Immature natural killer cell (primary cell): ENCODE results near the gene CHI3L1. TPM values are rescaled to one million over a fixed set of nuclear protein-coding genes. Genes with fewer than 3 reads are reported as not detected.

Source experiments
- DNase-seq, 3 donors: peaks; one replicate each; pipeline ENCODE4 v3.0.0; 2022; ENCODE audit warnings: mixed read lengths in 1 of 3
- H3K27ac Mint-ChIP-seq, 6 donors: one replicate each; pipeline ENCODE4 v1.8.0; 2020; ENCODE audit warnings: mixed read lengths in 6 of 6, mild to moderate bottlenecking in 5 of 6, inconsistent platforms in 4 of 6, moderate library complexity in 3 of 6
- H3K27me3 Mint-ChIP-seq, 3 donors: one replicate each; pipeline ENCODE4 v1.8.0; 2020 to 2021; ENCODE audit warnings: low read depth in 3 of 3, mild to moderate bottlenecking in 3 of 3, mixed read lengths in 3 of 3, moderate library complexity in 3 of 3, inconsistent platforms in 1 of 3
- H3K36me3 Mint-ChIP-seq, 3 donors: one replicate each; pipeline ENCODE4 v1.8.0; 2020; ENCODE audit warnings: mixed read lengths in 3 of 3, inconsistent platforms in 2 of 3, mild to moderate bottlenecking in 2 of 3
- H3K4me1 Mint-ChIP-seq, 2 donors: one replicate each; pipeline ENCODE4 v1.8.0; 2020; ENCODE audit warnings: inconsistent platforms in 2 of 2, mild to moderate bottlenecking in 2 of 2, mixed read lengths in 2 of 2, moderate library complexity in 1 of 2
- H3K4me3 Mint-ChIP-seq, 5 donors: one replicate each; pipeline ENCODE4 v1.8.0; 2020; ENCODE audit warnings: mild to moderate bottlenecking in 5 of 5, mixed read lengths in 5 of 5, inconsistent platforms in 3 of 5, moderate library complexity in 3 of 5
- H3K9me3 Mint-ChIP-seq, 6 donors: one replicate each; pipeline ENCODE4 v1.8.0; 2020; ENCODE audit warnings: mild to moderate bottlenecking in 6 of 6, mixed read lengths in 6 of 6, inconsistent platforms in 4 of 6, moderate library complexity in 3 of 6
- polyA plus RNA-seq, 3 donors: library from polyadenylated mRNA; unstranded; fragments of 300-500 nt; fragmentation: Illumina TruSeq; gene quantifications; one replicate each; pipeline ENCODE4 v1.2.3, GENCODE V29; 2021

CHI3L1 gene
- polyA plus RNA-seq, 3 donors from 2014 or later, result not detected

DNA sequence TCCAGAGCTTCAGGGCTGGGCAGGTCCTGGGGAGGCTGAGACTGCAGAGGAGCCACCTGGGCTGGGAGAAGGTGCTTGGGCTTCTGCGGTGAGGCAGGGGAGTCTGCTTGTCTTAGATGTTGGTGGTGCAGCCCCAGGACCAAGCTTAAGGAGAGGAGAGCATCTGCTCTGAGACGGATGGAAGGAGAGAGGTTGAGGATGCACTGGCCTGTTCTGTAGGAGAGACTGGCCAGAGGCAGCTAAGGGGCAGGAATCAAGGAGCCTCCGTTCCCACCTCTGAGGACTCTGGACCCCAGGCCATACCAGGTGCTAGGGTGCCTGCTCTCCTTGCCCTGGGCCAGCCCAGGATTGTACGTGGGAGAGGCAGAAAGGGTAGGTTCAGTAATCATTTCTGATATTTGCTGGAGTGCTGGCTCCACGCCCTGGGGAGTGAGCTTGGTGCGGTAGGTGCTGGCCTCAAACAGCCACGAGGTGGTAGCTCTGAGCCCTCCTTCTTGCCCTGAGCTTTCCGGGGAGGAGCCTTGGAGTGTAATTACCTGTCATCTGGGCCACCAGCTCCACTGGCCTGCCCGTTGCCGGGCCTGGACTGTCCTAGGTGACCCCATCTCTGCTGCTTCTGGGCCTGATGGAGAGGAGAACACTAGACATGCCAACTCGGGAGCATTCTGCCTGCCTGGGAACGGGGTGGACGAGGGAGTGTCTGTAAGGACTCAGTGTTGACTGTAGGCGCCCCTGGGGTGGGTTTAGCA is 20.1 kb downstream of the CHI3L1 start:
- H3K27me3 Mint-ChIP-seq, result peaks cover 2 to 3% (median 3%) of the 10 kb centered on the region in 3 donors
- no peak overlapping the region for H3K27ac Mint-ChIP-seq
- no peak for DNase-seq
- H3K4me3 Mint-ChIP-seq, result no peak overlapping the region
- no peaks in the 10 kb centered on the region for H3K36me3 Mint-ChIP-seq
- H3K9me3 Mint-ChIP-seq, result no peaks in the 10 kb centered on the region
- H3K4me1 Mint-ChIP-seq, result no peaks in the 10 kb centered on the region

DNA sequence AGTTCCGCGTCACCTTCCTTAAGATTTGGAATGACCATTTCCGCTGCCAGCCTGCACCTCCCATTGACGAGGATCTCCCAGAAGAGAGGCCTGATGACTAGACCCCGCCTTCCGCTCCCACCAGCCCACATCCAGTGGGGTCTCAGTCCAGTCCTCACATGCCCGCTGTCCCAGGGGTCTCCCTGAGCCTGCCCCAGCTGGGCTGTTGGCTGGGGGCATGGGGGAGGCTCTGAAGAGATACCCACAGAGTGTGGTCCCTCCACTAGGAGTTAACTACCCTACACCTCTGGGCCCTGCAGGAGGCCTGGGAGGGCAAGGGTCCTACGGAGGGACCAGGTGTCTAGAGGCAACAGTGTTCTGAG is 20.7 kb downstream of the CHI3L1 start:
- Mint-ChIP-seq H3K27ac (no peak overlapping the region), H3K4me3 (no peak overlapping the region), H3K9me3 (no peaks in the 10 kb centered on the region), H3K36me3 (no peaks in the 10 kb centered on the region), H3K27me3 (peaks cover 2 to 6% (median 3%) of the 10 kb centered on the region in 3 donors), H3K4me1 (no peaks in the 10 kb centered on the region)
- no peak for DNase-seq

DNA sequence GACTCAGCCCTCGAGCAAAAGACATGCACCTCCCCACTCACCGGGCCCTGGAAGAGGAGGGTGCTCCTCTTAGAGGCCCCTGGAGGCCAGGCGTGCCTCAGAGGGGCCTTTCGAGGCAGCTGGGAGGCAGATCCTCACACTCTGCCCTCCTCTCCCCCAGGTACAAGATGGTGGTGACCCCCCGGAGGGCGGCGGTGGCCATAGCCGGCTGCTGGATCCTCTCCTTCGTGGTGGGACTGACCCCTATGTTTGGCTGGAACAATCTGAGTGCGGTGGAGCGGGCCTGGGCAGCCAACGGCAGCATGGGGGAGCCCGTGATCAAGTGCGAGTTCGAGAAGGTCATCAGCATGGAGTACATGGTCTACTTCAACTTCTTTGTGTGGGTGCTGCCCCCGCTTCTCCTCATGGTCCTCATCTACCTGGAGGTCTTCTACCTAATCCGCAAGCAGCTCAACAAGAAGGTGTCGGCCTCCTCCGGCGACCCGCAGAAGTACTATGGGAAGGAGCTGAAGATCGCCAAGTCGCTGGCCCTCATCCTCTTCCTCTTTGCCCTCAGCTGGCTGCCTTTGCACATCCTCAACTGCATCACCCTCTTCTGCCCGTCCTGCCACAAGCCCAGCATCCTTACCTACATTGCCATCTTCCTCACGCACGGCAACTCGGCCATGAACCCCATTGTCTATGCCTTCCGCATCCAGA is 21.3 kb downstream of the CHI3L1 start:
- no peak overlapping the region for H3K4me3 Mint-ChIP-seq

DNA sequence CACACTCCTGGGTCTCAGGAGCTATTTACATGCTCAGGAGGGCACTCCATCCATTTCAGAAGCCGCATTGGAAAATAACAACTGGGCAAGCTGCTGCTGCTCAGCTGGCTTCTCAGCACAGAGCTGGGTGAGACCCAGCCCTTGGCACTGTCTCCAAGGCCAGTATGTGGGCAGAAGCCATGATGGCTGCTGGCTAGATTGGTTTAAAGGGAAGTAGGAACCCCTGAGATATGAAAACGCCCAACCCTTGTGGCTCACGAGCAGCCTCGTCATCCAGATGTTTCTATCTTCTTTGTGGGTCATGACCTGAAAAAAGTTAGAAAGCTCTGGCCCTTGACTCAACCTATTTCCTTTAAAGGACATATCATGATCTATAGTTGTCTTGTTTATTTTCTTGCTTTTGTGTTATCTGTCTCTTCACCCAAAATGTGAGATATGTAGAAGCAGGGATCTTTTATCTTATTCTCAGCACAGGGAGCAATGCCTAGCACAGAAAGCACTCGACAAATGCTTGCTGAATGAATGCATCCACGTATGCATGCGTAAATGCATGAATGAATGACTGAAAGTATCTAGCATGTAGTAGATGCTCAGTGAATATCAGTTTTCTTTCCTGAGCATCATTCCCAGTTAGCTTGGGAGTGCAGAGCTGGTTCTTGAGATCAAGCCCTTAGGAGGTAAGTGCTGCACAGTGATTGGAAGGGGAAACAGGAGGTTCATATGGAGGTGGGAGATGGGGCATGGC is 22.4 kb downstream of the CHI3L1 start:
- no peaks in the 10 kb centered on the region for H3K36me3 Mint-ChIP-seq
- H3K4me3 Mint-ChIP-seq, result no peak overlapping the region
- DNase-seq, result no peak
- no peaks in the 10 kb centered on the region for H3K9me3 Mint-ChIP-seq
- no peaks in the 10 kb centered on the region for H3K4me1 Mint-ChIP-seq
- no peak overlapping the region for H3K27ac Mint-ChIP-seq
- peaks cover 2 to 6% (median 2%) of the 10 kb centered on the region in 3 donors for H3K27me3 Mint-ChIP-seq

More for the DNA sequence above, 21.3 kb downstream of the CHI3L1 start:
- Mint-ChIP-seq H3K4me1 (no peaks in the 10 kb centered on the region), H3K27ac (no peak overlapping the region), H3K36me3 (no peaks in the 10 kb centered on the region), H3K27me3 (peaks cover 2 to 6% (median 2%) of the 10 kb centered on the region in 3 donors), H3K9me3 (no peaks in the 10 kb centered on the region)
- no peak for DNase-seq

DNA sequence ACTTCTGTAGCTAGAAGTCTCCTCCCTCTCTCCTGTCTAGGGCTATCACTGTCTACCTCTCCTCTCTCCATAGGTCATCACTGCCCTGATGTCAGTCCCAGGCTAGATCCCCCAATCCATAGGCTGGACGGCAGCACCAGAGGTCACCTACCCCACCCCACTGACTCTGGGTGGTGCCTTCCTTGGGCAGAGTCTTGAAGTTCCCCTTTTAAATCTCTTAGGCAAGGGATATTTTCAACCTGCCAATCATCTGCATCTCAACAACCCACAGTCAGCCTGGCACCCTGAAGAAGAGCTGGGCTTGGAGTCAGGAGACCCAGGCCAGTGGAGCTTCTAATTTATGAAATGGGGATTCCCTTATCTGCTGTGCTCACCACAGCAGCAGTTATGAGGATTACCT is 24.1 kb downstream of the CHI3L1 start:
- H3K27ac Mint-ChIP-seq, result no peak overlapping the region
- no peaks in the 10 kb centered on the region for H3K9me3 Mint-ChIP-seq
- no peaks in the 10 kb centered on the region for H3K36me3 Mint-ChIP-seq
- peaks cover 2 to 9% (median 2%) of the 10 kb centered on the region in 3 donors for H3K27me3 Mint-ChIP-seq
- no peaks in the 10 kb centered on the region for H3K4me1 Mint-ChIP-seq
- no peak overlapping the region for H3K4me3 Mint-ChIP-seq
- no peak for DNase-seq

DNA sequence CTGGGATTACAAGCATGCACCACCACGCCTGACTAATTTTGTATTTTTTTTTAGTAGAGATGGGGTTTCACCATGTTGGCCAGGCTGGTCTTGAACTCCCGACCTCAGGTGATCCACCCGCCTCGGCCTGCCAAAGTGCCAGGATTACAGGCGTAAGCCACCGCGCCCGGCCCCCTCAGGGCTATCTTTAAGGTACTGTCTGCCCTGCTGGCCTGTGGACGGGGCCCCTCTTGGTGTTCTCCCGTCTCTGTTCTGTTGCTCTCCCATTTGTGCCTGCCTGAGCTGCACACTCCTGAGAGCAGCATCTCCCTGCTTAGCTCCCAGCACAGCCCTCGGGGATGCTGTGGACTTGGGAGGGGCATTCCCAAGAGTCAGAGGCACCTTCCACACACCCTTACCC is 24.8 kb downstream of the CHI3L1 start:
- no peak for DNase-seq
- Mint-ChIP-seq H3K27ac (no peak overlapping the region), H3K4me3 (no peak overlapping the region), H3K36me3 (no peaks in the 10 kb centered on the region), H3K27me3 (peaks cover 2 to 9% (median 2%) of the 10 kb centered on the region in 3 donors), H3K4me1 (no peaks in the 10 kb centered on the region), H3K9me3 (no peaks in the 10 kb centered on the region)

DNA sequence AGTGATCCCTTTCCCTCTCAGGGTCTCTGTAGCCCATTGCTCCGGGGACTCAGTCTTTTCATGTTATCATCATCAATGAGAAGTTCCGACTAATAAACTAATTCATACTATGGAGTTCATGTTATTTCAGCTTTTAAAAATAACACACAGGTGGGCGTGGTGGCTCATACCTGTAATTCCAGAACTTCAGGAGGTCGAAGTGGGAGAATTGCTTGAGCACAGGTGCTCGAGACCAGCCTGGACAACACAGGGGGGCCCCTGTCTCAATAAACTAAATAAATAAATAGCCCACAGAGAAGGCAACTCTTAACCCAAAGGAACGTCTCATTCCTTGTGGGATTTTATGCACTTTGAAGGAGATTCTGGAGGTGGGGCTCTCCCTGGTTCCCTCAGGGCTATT is 25.3 kb downstream of the CHI3L1 start:
- Mint-ChIP-seq H3K9me3 (no peaks in the 10 kb centered on the region), H3K4me1 (no peaks in the 10 kb centered on the region), H3K27ac (no peak overlapping the region), H3K36me3 (no peaks in the 10 kb centered on the region), H3K4me3 (no peak overlapping the region), H3K27me3 (peaks cover 2 to 9% (median 2%) of the 10 kb centered on the region in 3 donors)
- DNase-seq, result no peak

DNA sequence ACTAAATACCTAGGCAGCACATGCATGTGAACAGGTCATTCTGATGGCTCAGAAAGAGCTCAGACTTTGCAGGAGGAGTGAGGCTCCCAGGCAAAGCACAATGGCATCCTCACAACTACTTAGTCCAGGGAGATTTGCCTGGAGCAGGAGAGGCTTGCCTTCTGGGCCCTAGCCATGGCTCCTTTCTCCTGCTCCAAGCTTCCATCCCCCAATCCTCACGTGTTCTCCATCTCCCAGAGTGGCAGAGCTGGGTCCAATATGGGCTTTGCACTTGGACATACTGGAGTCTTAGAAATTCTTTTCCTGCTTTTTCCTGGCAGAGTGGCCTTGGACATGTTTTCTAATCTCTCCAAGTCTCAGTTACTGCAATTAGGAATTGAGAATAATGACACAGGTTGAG is 26.7 kb downstream of the CHI3L1 start:
- no peaks in the 10 kb centered on the region for H3K9me3 Mint-ChIP-seq
- H3K36me3 Mint-ChIP-seq, result no peaks in the 10 kb centered on the region
- no peaks in the 10 kb centered on the region for H3K4me1 Mint-ChIP-seq
- H3K4me3 Mint-ChIP-seq, result no peak overlapping the region
- H3K27ac Mint-ChIP-seq, result no peak overlapping the region
- no peak for DNase-seq
- peaks cover 0 to 9% (median 2%) of the 10 kb centered on the region in 3 donors for H3K27me3 Mint-ChIP-seq

DNA sequence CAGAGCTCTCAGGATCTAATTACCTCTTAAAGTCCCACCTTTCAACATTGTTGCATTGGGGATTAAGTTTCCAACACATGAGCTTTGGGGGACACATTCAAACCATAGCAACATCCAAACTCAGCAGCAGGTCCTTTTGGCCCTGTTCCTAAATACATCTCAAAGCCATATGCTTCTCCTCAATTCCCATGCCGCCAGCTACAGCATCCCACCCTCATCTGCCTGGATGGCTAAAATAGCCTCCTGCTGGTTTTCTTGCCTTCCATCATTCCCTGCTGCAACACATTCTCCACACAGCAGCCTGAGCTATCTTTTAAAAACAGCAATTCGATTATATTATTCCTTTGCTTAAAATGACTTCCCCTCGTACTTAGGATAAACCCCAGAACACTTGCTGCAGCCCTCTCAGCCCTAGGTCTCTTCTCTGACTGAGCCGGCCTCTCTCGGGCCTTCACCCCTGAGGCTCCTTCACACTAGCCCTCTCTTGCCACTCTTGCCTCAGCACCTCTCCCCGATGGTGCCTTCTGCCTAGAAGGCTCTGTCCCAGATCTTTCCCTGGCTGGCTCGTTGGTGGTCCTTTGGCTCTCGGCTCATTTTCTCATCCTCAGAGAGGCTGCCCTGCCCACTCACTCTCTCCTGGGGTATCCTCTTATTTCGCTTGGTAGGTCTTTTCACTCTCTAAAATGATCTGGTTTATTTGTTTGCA is 27.4 kb downstream of the CHI3L1 start:
- Mint-ChIP-seq H3K27me3 (peaks cover 0 to 9% (median 2%) of the 10 kb centered on the region in 3 donors), H3K4me1 (no peaks in the 10 kb centered on the region), H3K4me3 (no peak overlapping the region), H3K27ac (no peak overlapping the region), H3K9me3 (no peaks in the 10 kb centered on the region), H3K36me3 (no peaks in the 10 kb centered on the region)
- DNase-seq, result no peak

DNA sequence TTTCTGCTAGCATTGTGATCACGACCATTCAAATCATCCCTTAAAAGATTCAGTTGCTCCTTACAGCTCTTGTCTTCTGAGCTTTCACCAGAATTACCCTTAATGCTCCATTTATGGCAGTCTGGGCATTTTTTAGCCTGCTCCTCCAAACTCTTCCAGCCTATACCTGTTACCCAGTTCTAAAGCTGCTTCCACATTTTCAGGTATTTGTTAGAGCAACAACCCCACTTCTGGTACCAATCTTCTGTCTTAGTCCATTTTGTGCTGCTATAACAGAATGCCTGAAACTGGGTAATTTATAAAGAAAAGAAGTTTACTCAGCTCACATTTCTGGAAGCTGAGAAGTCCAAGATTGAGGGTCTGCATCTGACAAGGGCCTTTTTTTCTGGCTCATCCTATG is 28.1 kb downstream of the CHI3L1 start:
- H3K27ac Mint-ChIP-seq, result no peak overlapping the region
- no peaks in the 10 kb centered on the region for H3K4me1 Mint-ChIP-seq
- no peaks in the 10 kb centered on the region for H3K36me3 Mint-ChIP-seq
- H3K4me3 Mint-ChIP-seq, result no peak overlapping the region
- peaks cover 2 to 9% (median 2%) of the 10 kb centered on the region in 3 donors for H3K27me3 Mint-ChIP-seq
- no peak for DNase-seq
- no peaks in the 10 kb centered on the region for H3K9me3 Mint-ChIP-seq

DNA sequence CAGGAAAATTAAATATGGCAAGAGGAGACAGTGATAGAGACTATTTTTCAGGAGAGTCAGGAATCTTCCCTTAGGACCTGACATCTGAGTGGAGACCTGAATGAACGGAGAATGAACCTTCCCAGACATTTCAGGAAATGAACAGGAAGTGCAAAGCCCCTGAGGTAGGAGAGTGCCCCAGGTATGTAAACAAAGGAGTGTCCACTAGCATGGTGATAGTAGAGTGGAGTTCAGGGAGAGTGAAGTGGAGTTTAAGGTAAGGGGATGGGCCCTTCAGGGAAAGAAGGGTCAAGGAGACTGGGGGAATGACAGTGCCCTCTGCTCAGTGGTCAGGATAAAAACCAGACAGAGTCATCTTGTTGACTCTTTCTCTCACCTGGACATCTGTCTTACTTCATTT is 30.2 kb downstream of the CHI3L1 start:
- no peak overlapping the region for H3K4me3 Mint-ChIP-seq
- H3K36me3 Mint-ChIP-seq, result no peaks in the 10 kb centered on the region
- DNase-seq, result no peak
- H3K27me3 Mint-ChIP-seq, result peaks cover 2 to 10% (median 4%) of the 10 kb centered on the region in 3 donors
- no peaks in the 10 kb centered on the region for H3K4me1 Mint-ChIP-seq
- H3K27ac Mint-ChIP-seq, result no peak overlapping the region
- H3K9me3 Mint-ChIP-seq, result no peaks in the 10 kb centered on the region

DNA sequence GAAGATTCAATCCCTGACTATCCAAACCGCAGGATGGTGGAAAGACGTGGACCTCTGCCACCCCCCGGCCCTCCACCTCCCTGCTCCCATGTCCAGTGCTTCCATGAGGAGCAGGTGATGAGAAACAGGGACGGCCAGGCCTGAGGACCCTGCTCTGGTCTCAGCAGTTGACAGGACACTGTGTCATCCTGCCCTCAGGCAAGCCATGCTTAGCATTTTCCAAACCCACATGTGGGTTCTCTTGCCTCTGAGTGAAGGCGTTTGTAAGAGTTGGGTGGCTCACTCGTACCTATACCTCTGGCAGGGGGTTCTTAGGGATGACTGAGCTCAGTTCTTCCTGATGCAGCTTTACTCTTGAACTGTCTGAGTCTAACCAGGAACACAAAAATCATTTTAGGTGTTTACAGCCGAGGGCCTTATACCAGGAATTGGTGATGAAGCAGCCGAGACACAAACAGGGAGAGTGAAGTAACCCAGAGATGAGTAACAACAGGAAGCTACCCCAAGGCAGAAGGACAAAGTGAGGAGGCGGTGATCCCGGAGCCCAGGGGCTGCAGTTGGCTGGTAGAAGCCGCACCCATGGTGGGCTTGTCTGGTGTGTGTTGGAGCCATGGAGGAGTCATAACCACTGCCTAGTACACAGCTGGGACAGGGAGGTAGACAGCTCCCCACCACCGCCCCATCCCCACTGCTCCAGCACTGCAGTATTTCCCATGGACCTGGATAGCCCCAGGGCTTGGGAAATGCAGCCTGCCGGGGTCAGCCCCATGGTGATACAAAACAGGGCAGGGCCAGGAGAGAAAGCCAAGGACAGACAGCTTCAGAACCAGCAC is 32.3 kb downstream of the CHI3L1 start:
- no peak overlapping the region for H3K27ac Mint-ChIP-seq
- H3K4me1 Mint-ChIP-seq, result no peaks in the 10 kb centered on the region

More for the DNA sequence above, 32.3 kb downstream of the CHI3L1 start:
- peaks cover 2 to 7% (median 4%) of the 10 kb centered on the region in 3 donors for H3K27me3 Mint-ChIP-seq
- no peak overlapping the region for H3K4me3 Mint-ChIP-seq
- no peaks in the 10 kb centered on the region for H3K36me3 Mint-ChIP-seq
- DNase-seq, result no peak
- no peaks in the 10 kb centered on the region for H3K9me3 Mint-ChIP-seq
